ENCODE results near the gene DVL2.

DVL2 gene

GRCh38 chr17:7207120-7208001, 27.0 kb downstream of the DVL2 start (continued):
- TF ChIP-seq SCRT2 (tag by site-specific recombination; IDR thresholded peaks at IDR 0.05) (0 out of 2 replicates have a peak, but pooled peaks have one; percentile 29), HIC1 (tag by site-specific recombination; IDR thresholded peaks at IDR 0.05) (no peak), ZNF629 (tag by site-specific recombination; IDR thresholded peaks at IDR 0.05) (no peak), PRDM1 (tag by site-specific recombination; IDR thresholded peaks at IDR 0.05) (peak; percentile 93), ZNF501 (tag by site-specific recombination; IDR thresholded peaks at IDR 0.05) (no peak), ZFHX2 (tag by site-specific recombination; conservative IDR thresholded peaks at IDR 0.05) (peak; percentile 78)

- peak; percentile 0 for TF ChIP-seq ZBTB26 (tag by site-specific recombination; optimal IDR thresholded peaks at IDR 0.05)
- 0 out of 2 replicates have a peak, but pooled peaks have one; percentile 6 for TF ChIP-seq EGR2 (tag by site-specific recombination; IDR thresholded peaks at IDR 0.05; ENCODE audit: low read depth)
- no peak for TF ChIP-seq ZNF341 (tag by site-specific recombination; IDR thresholded peaks at IDR 0.05; ENCODE audit: low read depth)
- Histone ChIP-seq H3K36me3 (ENCODE audit: control insufficient read depth in 2 of 2, insufficient read depth in 1 of 2, low read length in 2 of 2) (peaks cover 9 to 31% of the 10 kb centered on the region in 2 experiments), H3K4me1 (ENCODE audit: control insufficient read depth, insufficient read depth, low read length) (peaks cover 3% of the 10 kb centered on the region; the same call in 1 of the 2 replicates), H3K27ac (ENCODE audit: extremely low read depth, low read depth, low read length) (no peak overlapping the region), H3K4me3 (ENCODE audit: low read depth, low read length) (no peak overlapping the region), H3K9me3 (ENCODE audit: control insufficient read depth, insufficient read depth, low read depth, low read length) (no peaks in the 10 kb centered on the region)
- CTCF ChIA-PET, result no interaction called here
- POLR2A ChIA-PET, result interaction anchor here (0.9 kb wide), 1 partner anchor 14 kb away, joined by 3 read pairs; the partner anchor contains the start of genes ACADVL and DLG4
Observed at GRCh38 chr17:7205561-7205960, 28.8 kb downstream of the DVL2 start.

- H3K4me3 ChIP-seq (ENCODE audit: low read depth, low read length), result peak overlapping the region; percentile 41
- H3K4me1 ChIP-seq (ENCODE audit: control insufficient read depth, insufficient read depth, low read length), result peaks cover 3% of the 10 kb centered on the region; the same call in 1 of the 2 replicates
- ChIA-PET CTCF (interaction anchor here (0.6 to 1.3 kb wide), 3 partner anchors 159 to 866 kb away, joined by 3 to 4 read pairs (median 4); no protein-coding TSS in a partner anchor), POLR2A (no interaction called here)
- H3K36me3 ChIP-seq (ENCODE audit: control insufficient read depth in 2 of 2, insufficient read depth in 1 of 2, low read length in 2 of 2), result peaks cover 11 to 31% of the 10 kb centered on the region in 2 experiments
- no peaks in the 10 kb centered on the region for H3K9me3 ChIP-seq (ENCODE audit: control insufficient read depth, insufficient read depth, low read depth, low read length)
- no peak overlapping the region for H3K27ac ChIP-seq (ENCODE audit: extremely low read depth, low read depth, low read length)
- TF ChIP-seq ZNF133 (tag by site-specific recombination; IDR thresholded peaks at IDR 0.05) (no peak), ZNF350 (tag by site-specific recombination; IDR thresholded peaks at IDR 0.05) (no peak), ZNF121 (tag by site-specific recombination; IDR thresholded peaks at IDR 0.05) (no peak), ZNF677 (tag by site-specific recombination; IDR thresholded peaks at IDR 0.05) (no peak), ZNF707 (tag by site-specific recombination; IDR thresholded peaks at IDR 0.05) (no peak), ZSCAN5A (tag by site-specific recombination; IDR thresholded peaks at IDR 0.05) (no peak), ZNF157 (tag by site-specific recombination; IDR thresholded peaks at IDR 0.05) (no peak), REPIN1 (tag by site-specific recombination; IDR thresholded peaks at IDR 0.05; ENCODE audit: low read depth) (no peak), ATF2 (tag by site-specific recombination; IDR thresholded peaks at IDR 0.05; ENCODE audit: low read depth) (peak; percentile 55), ZNF513 (tag by site-specific recombination; IDR thresholded peaks at IDR 0.05) (no peak), ZNF529 (tag by site-specific recombination; IDR thresholded peaks at IDR 0.05; ENCODE audit: insufficient replicate concordance) (no peak)
Observed at GRCh38 chr17:7204828-7205461, 29.4 kb downstream of the DVL2 start.

All from HEK293 (cell line).